ENCODE measurements around the gene IFRD1.
"Not testable (repeated sequence)": the region's sequence is repeated elsewhere in the genome, so short reads cannot be mapped to it uniquely, and the experiment has no call there.

Gene IFRD1

GRCh38 chr7:112444505-112444904 lies 5.8 kb upstream of the IFRD1 start:
- DNase-seq, result no peak

GRCh38 chr7:112446431-112446830 lies 3.8 kb upstream of the IFRD1 start:
- DNase-seq, result no peak

- no peak for DNase-seq
Measured at GRCh38 chr7:112447406-112447805, 2.9 kb upstream of the IFRD1 start.

GRCh38 chr7:112448381-112448780 lies 1.9 kb upstream of the IFRD1 start:
- no peak for DNase-seq

- DNase-seq, result no peak
Measured at GRCh38 chr7:112448891-112449290, 1.4 kb upstream of the IFRD1 start.

- peak; percentile 53 for DNase-seq
Measured at GRCh38 chr7:112449353-112449752, 907 bp upstream of the IFRD1 start.

- DNase-seq, result peak; percentile 97
Measured at GRCh38 chr7:112450807-112451761, 824 bp downstream of the IFRD1 start.

GRCh38 chr7:112452102-112452888 lies 2.0 kb downstream of the IFRD1 start:
- DNase-seq, result peak; percentile 35

GRCh38 chr7:112453505-112454171 lies 3.4 kb downstream of the IFRD1 start:
- DNase-seq, result peak; percentile 26

- DNase-seq, result not testable (repeated sequence)
Measured at GRCh38 chr7:112454191-112454590, 3.9 kb downstream of the IFRD1 start.

- DNase-seq, result no peak
Measured at GRCh38 chr7:112459645-112460044, 9.4 kb downstream of the IFRD1 start.

- peak; percentile 63 for DNase-seq
Measured at GRCh38 chr7:112462236-112462635, 12.0 kb downstream of the IFRD1 start.

- DNase-seq, result no peak
Measured at GRCh38 chr7:112467867-112468266, 17.6 kb downstream of the IFRD1 start.

- no peak for DNase-seq
Measured at GRCh38 chr7:112470194-112470593, 19.9 kb downstream of the IFRD1 start.

- no peak for DNase-seq
Measured at GRCh38 chr7:112476390-112477052, 26.3 kb downstream of the IFRD1 start.

GRCh38 chr7:112481121-112481736 lies 31.0 kb downstream of the IFRD1 start:
- no peak for DNase-seq

GRCh38 chr7:112481833-112482670 lies 31.8 kb downstream of the IFRD1 start:
- peak; percentile 90 for DNase-seq

- DNase-seq, result peak; percentile 94
Measured at GRCh38 chr7:112484671-112485167, 34.5 kb downstream of the IFRD1 start.

GRCh38 chr7:112485766-112486165 lies 35.5 kb downstream of the IFRD1 start:
- DNase-seq, result no peak

GRCh38 chr7:112487457-112488263 lies 37.4 kb downstream of the IFRD1 start:
- DNase-seq, result no peak
